Aorta (tissue), 5 donors: Measurements from ENCODE around the gene PAM. TPM values are rescaled to one million over a fixed set of nuclear protein-coding genes. Genes with fewer than 3 reads are reported as not detected.
"Not testable (repeated sequence)": the region's sequence is repeated elsewhere in the genome, so short reads cannot be mapped to it uniquely, and the experiment has no call there.

ENCODE experiments used
- ATAC-seq: fragments of 200-7000 bp; cut with Tn5 transposase; one replicate; pipeline ENCODE4 v1.9.1; 2022; ENCODE audit warnings: moderate library complexity; ENCODE audit not compliant: low FRiP score
- DNase-seq, 2 donors: peaks; one replicate each; pipeline ENCODE4 v3.0.0-alpha.2; 2020
- H3K27ac ChIP-seq, 2 donors: one replicate each; pipeline ENCODE4 v1.5.1; 2013; ENCODE audit warnings: low read length in 2 of 2, mild to moderate bottlenecking in 2 of 2, moderate library complexity in 2 of 2, control low read depth in 1 of 2, inconsistent platforms in 1 of 2, low read depth in 1 of 2
- H3K27me3 ChIP-seq, 2 donors: one replicate each; pipeline ENCODE4 v1.6.1; 2013; ENCODE audit warnings: control low read depth in 1 of 2, low read length in 1 of 2, mild to moderate bottlenecking in 1 of 2, moderate library complexity in 1 of 2; ENCODE audit not compliant: insufficient read depth in 2 of 2, control insufficient read depth in 1 of 2
- H3K36me3 ChIP-seq, 2 donors: one replicate each; pipeline ENCODE4 v1.6.1; 2013; ENCODE audit warnings: control low read depth in 1 of 2, low read length in 1 of 2, mild to moderate bottlenecking in 1 of 2; ENCODE audit not compliant: insufficient read depth in 2 of 2, control insufficient read depth in 1 of 2
- H3K4me1 ChIP-seq, 2 donors: one replicate each; pipeline ENCODE4 v1.6.1; 2013; ENCODE audit warnings: low read length in 2 of 2, control low read depth in 1 of 2, mild to moderate bottlenecking in 1 of 2, moderate library complexity in 1 of 2; ENCODE audit not compliant: insufficient read depth in 2 of 2, control insufficient read depth in 1 of 2
- H3K4me3 ChIP-seq, 2 donors: one replicate each; pipeline ENCODE4 v1.5.1; 2013; ENCODE audit warnings: low read length in 2 of 2, control low read depth in 1 of 2, mild to moderate bottlenecking in 1 of 2
- H3K9me3 ChIP-seq: one replicate; pipeline ENCODE4 v1.6.1; 2013; ENCODE audit warnings: mild to moderate bottlenecking, low read length; ENCODE audit not compliant: control insufficient read depth
- WGBS, 2 donors: extraction: QIAGEN DNeasy Blood & Tissue Kit; methylation state at CpG; one replicate each; pipeline ENCODE4 v1.1.7; 2013; 5-methylcytosine and 5-hydroxymethylcytosine counted together
- intact Hi-C, 2 donors: fragments of 100-400 bp; cut with DNase I; formaldehyde crosslinking; loops; one replicate each; pipeline versions ENCODE4 v1.14.2 to v1.15.0; 2022
- polyA plus RNA-seq, 2 donors: library from polyadenylated mRNA; stranded (reverse); fragments of 200-250 nt; gene quantifications; one replicate each; pipeline ENCODE4 v1.2.3, GENCODE V29; 2013
- total RNA-seq, 2 donors: library from RNA; stranded (reverse); fragmentation: NEBNext Ultra II Directional; extraction: Animal tissue kit (Norgen Biotek cat#: 25700); gene quantifications; one replicate each; pipeline ENCODE4 v1.2.1, GENCODE V29; 2021
- donor health status: healthy with polysubstance abuse.
- donor health status: Bipolar disorder and iron deficiency.
- donor health status: DM: no; HTN: no; CAD: no.
- donor health status: DM: no; HTN: no; CAD: no.
- donor health status: DM: yes; HTN: yes; CAD: no.

Gene PAM
- total and polyA plus RNA-seq, 4 donors, result 382 to 787 (median 620) TPM

GRCh38 chr5:102766295-102767090 is 11.4 kb downstream of the PAM start:
- H3K9me3 ChIP-seq, result no peaks in the 10 kb centered on the region
- ATAC-seq, result no peak
- H3K36me3 ChIP-seq, result no peaks in the 10 kb centered on the region
- H3K27ac ChIP-seq, result no peak overlapping the region
- 89 to 91% methylated on average over 4 of the region's 4 CpGs for WGBS, 2 donors
- no peak for DNase-seq
- peaks cover 3 to 11% of the 10 kb centered on the region in 2 donors for H3K4me1 ChIP-seq
- no peaks in the 10 kb centered on the region for H3K27me3 ChIP-seq
- intact Hi-C loops, result no loop called here
- no peak overlapping the region for H3K4me3 ChIP-seq

GRCh38 chr5:102767862-102768261 is 12.8 kb downstream of the PAM start:
- Histone ChIP-seq H3K36me3 (no peaks in the 10 kb centered on the region), H3K27me3 (no peaks in the 10 kb centered on the region), H3K4me3 (no peak overlapping the region), H3K9me3 (no peaks in the 10 kb centered on the region), H3K27ac (no peak overlapping the region), H3K4me1 (peaks cover 5 to 14% of the 10 kb centered on the region in 2 donors)
- WGBS, 2 donors, result 69 to 82% methylated on average over 2 of the region's 2 CpGs
- no peak for ATAC-seq
- intact Hi-C loops, result no loop called here
- no peak for DNase-seq

DNA sequence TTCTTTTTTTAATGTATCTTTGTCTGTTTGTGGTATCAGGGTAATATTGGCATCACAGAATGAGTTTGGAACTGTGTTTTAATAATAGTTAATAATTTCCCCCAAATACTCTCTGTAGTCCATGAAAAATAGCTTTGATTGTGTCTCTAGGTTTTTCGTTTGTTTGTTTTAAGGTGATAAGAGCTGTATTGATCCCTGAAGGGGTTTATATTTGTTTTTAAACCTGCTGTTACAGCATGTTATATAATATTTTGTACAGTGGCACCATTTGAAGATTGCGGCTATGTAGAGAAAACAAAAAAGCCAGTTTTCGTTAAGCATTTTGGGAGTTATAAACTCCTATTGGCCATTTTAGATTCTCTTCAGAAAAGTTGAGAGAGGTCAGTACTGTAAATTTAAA is 15.7 kb downstream of the PAM start:
- H3K36me3 ChIP-seq, result no peaks in the 10 kb centered on the region
- H3K9me3 ChIP-seq, result no peaks in the 10 kb centered on the region
- WGBS, 2 donors, result 91 to 95% methylated on average over 3 of the region's 3 CpGs
- intact Hi-C loops, result loop anchor here in 1 of 2 donors (10.0 kb wide), 1 partner anchor 364 kb away; no protein-coding TSS in a partner anchor
- no peak for DNase-seq
- H3K27ac ChIP-seq, result no peak overlapping the region
- no peaks in the 10 kb centered on the region for H3K27me3 ChIP-seq
- no peak for ATAC-seq
- peaks cover 1 to 7% of the 10 kb centered on the region in 2 donors for H3K4me1 ChIP-seq
- H3K4me3 ChIP-seq, result no peak overlapping the region

- H3K4me3 ChIP-seq, result no peak overlapping the region
- DNase-seq (no peak), ATAC-seq (no peak)
- intact Hi-C loops, result loop anchor here in 1 of 2 donors (10.0 kb wide), 1 partner anchor 363 kb away; no protein-coding TSS in a partner anchor
- H3K4me1 ChIP-seq, result peaks cover 1 to 7% of the 10 kb centered on the region in 2 donors
- H3K9me3 ChIP-seq, result no peaks in the 10 kb centered on the region
- H3K36me3 ChIP-seq, result no peaks in the 10 kb centered on the region
- H3K27ac ChIP-seq, result no peak overlapping the region
- H3K27me3 ChIP-seq, result no peaks in the 10 kb centered on the region
Observed at GRCh38 chr5:102771435-102771834, 16.3 kb downstream of the PAM start.

- Histone ChIP-seq H3K36me3 (no peaks in the 10 kb centered on the region), H3K9me3 (no peaks in the 10 kb centered on the region), H3K4me3 (no peak overlapping the region), H3K4me1 (peaks cover 1 to 7% of the 10 kb centered on the region in 2 donors), H3K27ac (no peak overlapping the region), H3K27me3 (no peaks in the 10 kb centered on the region)
- DNase-seq (no peak), ATAC-seq (no peak)
- intact Hi-C loops, result loop anchor here in 1 of 2 donors (10.0 kb wide), 1 partner anchor 363 kb away; no protein-coding TSS in a partner anchor
- 92 to 98% methylated on average over 1 of the region's 1 CpG for WGBS, 2 donors
Observed at GRCh38 chr5:102772273-102772672, 17.2 kb downstream of the PAM start.

GRCh38 chr5:102773133-102773532 is 18.0 kb downstream of the PAM start:
- Histone ChIP-seq H3K27ac (no peak overlapping the region), H3K4me1 (peaks cover 4 to 7% of the 10 kb centered on the region in 2 donors), H3K27me3 (no peaks in the 10 kb centered on the region), H3K36me3 (no peaks in the 10 kb centered on the region), H3K4me3 (no peak overlapping the region), H3K9me3 (no peaks in the 10 kb centered on the region)
- intact Hi-C loops, result loop anchor here in 1 of 2 donors (10.0 kb wide), 1 partner anchor 362 kb away; no protein-coding TSS in a partner anchor
- DNase-seq (no peak), ATAC-seq (no peak)
- WGBS, 2 donors, result 81 to 82% methylated on average over 1 of the region's 1 CpG

DNA sequence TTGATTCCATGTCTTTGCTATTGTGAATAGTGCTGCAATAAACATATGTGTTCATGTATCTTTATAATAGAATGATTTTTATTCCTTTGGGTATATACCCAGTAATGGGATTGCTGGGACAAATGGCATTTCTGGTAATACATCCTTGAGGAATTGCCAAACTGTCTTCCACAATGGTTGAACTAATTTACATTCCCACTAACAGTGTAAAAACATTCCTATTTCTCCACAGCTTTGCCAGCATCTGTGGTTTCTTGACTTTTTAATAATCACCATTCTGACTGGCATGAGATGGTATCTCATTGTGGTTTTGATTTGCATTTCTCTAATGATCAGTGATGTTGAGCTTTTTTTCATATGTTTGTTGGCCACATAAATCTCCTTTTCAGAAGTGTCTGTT is 20.7 kb downstream of the PAM start:
- ATAC-seq, H3K27ac ChIP-seq, H3K36me3 ChIP-seq, H3K27me3 ChIP-seq, H3K4me3 ChIP-seq, DNase-seq, H3K9me3 ChIP-seq: not testable (repeated sequence)
- H3K4me1 ChIP-seq, result peaks cover 7 to 11% of the 10 kb centered on the region in 2 donors
- intact Hi-C loops, result loop anchor here in 1 of 2 donors (10.0 kb wide), 1 partner anchor 359 kb away; no protein-coding TSS in a partner anchor

DNA sequence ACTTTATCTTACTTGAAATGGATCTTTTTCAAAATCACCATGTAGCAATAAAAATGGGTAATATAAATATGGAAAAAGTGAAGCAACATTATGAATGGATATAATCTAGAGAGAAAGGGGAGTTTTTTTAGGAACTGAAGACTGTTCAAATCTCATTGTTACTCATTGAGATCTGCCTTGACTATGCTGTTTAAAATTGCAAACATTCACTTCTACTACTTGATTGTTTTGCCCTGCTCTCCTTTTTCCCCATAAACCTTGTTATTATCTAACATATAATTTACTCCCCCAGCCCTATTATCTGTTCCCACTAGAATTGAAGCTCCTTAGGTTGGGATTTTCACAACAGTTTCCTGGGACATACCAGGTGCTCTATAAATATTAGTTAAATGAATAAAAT is 22.0 kb downstream of the PAM start:
- intact Hi-C loops, result loop anchor here in 1 of 2 donors (10.0 kb wide), 1 partner anchor 358 kb away; no protein-coding TSS in a partner anchor
- no peaks in the 10 kb centered on the region for H3K27me3 ChIP-seq
- peak overlapping the region in 1 of 2 donors; percentile 76 for H3K27ac ChIP-seq
- peaks cover 7 to 10% of the 10 kb centered on the region in 2 donors for H3K4me1 ChIP-seq
- H3K4me3 ChIP-seq, result no peak overlapping the region
- ATAC-seq (no peak), DNase-seq (no peak)
- H3K9me3 ChIP-seq, result no peaks in the 10 kb centered on the region
- H3K36me3 ChIP-seq, result no peaks in the 10 kb centered on the region

DNA sequence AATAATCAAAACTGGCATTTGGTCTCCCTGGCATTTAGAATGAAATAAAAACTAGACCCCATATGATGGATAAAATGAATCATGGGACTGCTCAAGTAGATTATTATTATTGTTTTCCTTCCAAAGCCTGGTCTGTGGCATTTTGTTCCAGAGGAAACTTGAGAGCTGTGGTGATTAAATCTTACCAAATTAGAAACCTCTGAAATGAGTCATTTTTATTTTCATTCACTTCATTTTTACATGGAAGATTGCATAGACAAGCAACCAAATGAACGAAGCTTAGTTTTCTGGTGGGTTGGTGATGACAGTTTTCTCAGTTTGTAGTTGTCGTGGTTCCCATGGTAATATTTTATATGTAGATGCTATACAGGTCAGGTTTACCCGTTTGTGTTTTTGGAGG is 23.4 kb downstream of the PAM start:
- peak; percentile 68 for ATAC-seq
- no peak for DNase-seq
- intact Hi-C loops, result loop anchor here in 1 of 2 donors (10.0 kb wide), 1 partner anchor 356 kb away; no protein-coding TSS in a partner anchor
- H3K36me3 ChIP-seq, result no peaks in the 10 kb centered on the region
- peaks cover 7 to 9% of the 10 kb centered on the region in 2 donors for H3K4me1 ChIP-seq
- H3K27me3 ChIP-seq, result no peaks in the 10 kb centered on the region
- H3K9me3 ChIP-seq, result no peaks in the 10 kb centered on the region
- H3K4me3 ChIP-seq, result no peak overlapping the region
- H3K27ac ChIP-seq, result peak overlapping the region in 1 of 2 donors; percentile 67
- 3 to 4% methylated on average over 3 of the region's 3 CpGs for WGBS, 2 donors
